Subcutaneous abdominal adipose tissue (tissue), 5 donors: ENCODE data around the gene BAG3.
A peak's percentile ranks its signal among the peaks of the same experiment; 100 is the strongest.

ENCODE experiments used
- H3K27ac ChIP-seq: one replicate; pipeline ENCODE4 v1.7.0; 2013; ENCODE audit warnings: low read depth, mild to moderate bottlenecking, inconsistent platforms, low read length, moderate library complexity
- H3K27me3 ChIP-seq, 5 donors: one replicate each; pipeline ENCODE4 v1.7.0; 2013; ENCODE audit warnings: low read length in 5 of 5, inconsistent platforms in 1 of 5; ENCODE audit not compliant: control insufficient read depth in 5 of 5, insufficient read depth in 4 of 5
- H3K36me3 ChIP-seq, 5 donors: one replicate each; pipeline ENCODE4 v1.7.0; 2013; ENCODE audit warnings: low read length in 5 of 5; ENCODE audit not compliant: control insufficient read depth in 5 of 5, insufficient read depth in 5 of 5
- H3K4me1 ChIP-seq, 5 donors: one replicate each; pipeline ENCODE4 v1.7.0; 2013; ENCODE audit warnings: low read length in 5 of 5, mild to moderate bottlenecking in 3 of 5, moderate library complexity in 1 of 5; ENCODE audit not compliant: control insufficient read depth in 5 of 5, insufficient read depth in 5 of 5
- H3K4me3 ChIP-seq, 5 donors: one replicate each; pipeline ENCODE4 v1.7.0; 2013; ENCODE audit warnings: low read length in 5 of 5, low read depth in 1 of 5
- H3K9ac ChIP-seq, 5 donors: one replicate each; pipeline ENCODE4 v1.7.0; 2013; ENCODE audit warnings: low read length in 5 of 5, mild to moderate bottlenecking in 4 of 5, moderate library complexity in 3 of 5
- H3K9me3 ChIP-seq, 5 donors: one replicate each; pipeline ENCODE4 v1.7.0; 2013; ENCODE audit warnings: low read length in 5 of 5; ENCODE audit not compliant: control insufficient read depth in 5 of 5
- donor health status: healthy.
- donor health status: healthy.
- donor health status: healthy.
- donor health status: healthy.
- donor health status: healthy.

Gene BAG3

DNA sequence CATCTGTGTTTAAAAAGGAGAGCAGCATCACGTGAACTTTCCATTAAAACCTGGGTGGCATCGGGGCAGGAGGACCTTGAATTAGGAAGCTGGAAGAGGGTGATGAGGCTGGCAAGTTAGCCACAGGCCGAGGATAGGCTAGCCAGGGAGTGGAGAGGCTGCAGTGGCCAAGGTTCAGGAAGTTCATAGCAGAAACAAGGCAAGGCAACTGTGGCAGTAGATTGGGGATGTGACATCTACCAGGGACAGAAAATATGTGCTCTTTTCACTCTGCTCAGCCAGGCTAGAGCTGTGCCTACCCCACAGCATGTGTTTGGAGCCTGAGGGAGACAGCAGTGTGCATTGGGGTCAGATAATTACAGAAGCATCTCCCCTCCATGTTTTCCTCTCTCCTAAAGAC is 72.4 kb downstream of the BAG3 start:
- Histone ChIP-seq H3K4me1 (peaks cover 4 to 28% (median 27%) of the 10 kb centered on the region in 5 donors), H3K36me3 (no peaks in the 10 kb centered on the region), H3K27ac (no peak overlapping the region), H3K9me3 (no peaks in the 10 kb centered on the region), H3K27me3 (no peaks in the 10 kb centered on the region), H3K9ac (no peak overlapping the region), H3K4me3 (no peak overlapping the region)

DNA sequence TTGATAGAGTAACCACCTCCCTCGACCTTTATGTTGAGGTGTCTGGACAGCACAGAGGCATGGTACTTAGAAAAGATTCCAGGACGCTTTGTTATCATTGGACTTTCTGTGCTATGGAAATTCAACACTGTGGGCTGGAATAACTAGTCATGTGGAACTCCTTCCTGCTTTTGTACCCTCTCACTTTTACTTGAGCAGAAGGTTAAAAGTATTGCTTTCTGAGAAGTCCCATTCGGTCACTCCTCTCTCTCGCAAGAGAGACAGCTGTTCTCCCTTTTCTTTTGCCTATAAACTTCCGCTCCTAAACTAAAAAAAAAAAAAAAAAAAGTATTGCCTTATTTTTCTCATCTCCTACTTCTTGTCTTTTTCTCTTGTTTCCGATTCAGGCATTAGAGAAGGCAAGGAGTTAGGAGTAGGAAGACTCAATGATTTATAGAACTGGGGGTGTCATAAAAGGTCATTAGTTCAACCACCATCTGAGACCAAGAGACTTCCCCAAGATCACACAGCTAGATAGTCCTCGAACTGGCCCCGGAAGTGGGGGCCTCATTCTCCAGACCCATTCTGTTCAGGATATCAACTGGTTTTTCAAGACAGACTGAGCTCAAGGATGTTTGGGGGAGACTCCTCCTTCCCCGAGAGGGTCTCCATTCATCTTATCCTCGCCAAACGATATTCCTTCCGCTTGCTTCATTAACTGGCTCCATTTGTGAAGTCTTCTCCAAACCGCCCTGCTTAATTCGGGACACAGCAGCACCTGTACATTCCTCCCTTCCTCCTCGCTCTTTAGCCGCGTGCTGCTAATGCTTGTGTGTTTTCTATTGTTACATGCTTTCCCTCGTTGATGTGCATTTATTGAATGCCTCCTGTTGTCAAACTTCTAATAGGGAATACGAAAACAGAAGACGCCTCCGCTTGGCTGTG is 73.7 kb downstream of the BAG3 start:
- Histone ChIP-seq H3K9ac (peak overlapping the region; percentile 81 to 93 (median 84)), H3K27me3 (no peaks in the 10 kb centered on the region), H3K9me3 (no peaks in the 10 kb centered on the region), H3K4me1 (peaks cover 4 to 28% (median 27%) of the 10 kb centered on the region in 5 donors), H3K27ac (peak overlapping the region; percentile 81), H3K36me3 (no peaks in the 10 kb centered on the region), H3K4me3 (peak overlapping the region; percentile 65 to 84 (median 81))

DNA sequence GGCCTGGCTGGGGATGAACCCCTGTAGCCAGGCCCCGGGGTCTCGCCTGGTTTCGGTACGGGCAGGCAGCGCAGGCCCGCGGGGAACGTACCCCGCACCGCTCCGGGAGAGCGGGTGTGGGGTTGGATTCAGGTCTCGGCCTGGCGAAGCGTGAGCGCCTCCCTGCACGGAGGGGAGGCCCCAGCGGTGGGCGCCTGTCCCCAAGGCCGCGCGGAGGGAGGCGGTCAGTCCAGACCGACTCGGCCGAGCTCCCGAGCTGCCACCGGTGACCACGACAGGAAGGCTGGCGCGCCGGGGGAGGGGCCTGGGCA is 74.3 kb downstream of the BAG3 start:
- H3K4me1 ChIP-seq = peaks cover 4 to 28% (median 27%) of the 10 kb centered on the region in 5 donors
- peak overlapping the region; percentile 81 for H3K27ac ChIP-seq
- no peaks in the 10 kb centered on the region for H3K9me3 ChIP-seq
- H3K27me3 ChIP-seq = no peaks in the 10 kb centered on the region
- H3K36me3 ChIP-seq = no peaks in the 10 kb centered on the region
- peak overlapping the region; percentile 65 to 84 (median 81) for H3K4me3 ChIP-seq
- peak overlapping the region; percentile 81 to 93 (median 84) for H3K9ac ChIP-seq

DNA sequence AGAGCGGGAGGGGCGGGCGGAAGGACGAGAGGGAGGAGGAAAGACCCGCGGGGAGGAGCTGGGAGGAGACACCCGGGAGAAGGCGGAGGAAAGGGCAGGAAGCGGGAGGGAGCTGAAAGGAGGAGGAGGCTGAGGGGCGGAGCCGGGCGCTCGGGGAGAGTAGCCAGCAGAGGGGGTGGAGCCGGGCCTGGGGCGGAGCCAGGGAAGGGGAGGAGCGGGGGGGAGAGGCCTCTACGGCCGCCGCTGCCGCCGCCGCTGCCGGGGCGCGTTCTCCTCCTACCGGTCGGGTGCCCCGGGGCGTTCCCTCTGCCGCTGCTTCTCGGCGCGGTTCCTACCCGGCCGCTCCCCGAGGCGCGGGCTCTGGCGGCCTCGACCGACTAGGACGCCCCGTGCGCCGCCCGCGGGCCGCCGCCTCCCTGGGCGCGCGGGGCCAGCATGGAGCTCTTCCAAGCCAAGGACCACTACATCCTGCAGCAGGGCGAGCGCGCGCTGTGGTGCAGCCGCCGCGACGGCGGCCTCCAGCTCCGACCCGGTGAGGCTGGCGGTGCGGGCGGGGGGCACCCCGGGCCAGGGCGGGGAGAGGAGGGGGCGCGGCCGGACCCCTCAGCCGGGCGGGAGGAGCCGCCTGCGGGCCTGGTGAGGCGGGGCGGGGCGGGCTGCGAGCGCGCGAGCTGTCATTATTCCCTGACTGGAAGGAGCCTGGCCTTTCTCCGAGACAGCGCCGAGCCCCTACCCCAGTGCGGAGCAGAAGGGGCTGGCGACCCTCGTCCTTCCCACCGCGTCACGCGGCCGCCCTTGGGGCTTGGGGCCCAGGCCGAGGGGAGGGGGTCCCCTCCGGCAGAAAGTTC is 74.9 kb downstream of the BAG3 start, which contains the start of gene INPP5F:
TSS of gene INPP5F (plus strand) at position 223 of the 848 bp plus-strand sequence. CDS start at position 436, 213 bp downstream.
- peak within 1 kb of the TSS; percentile 84 to 94 (median 89) for H3K9ac ChIP-seq
- no peaks in the 10 kb centered on the region for H3K27me3 ChIP-seq
- peaks cover 4 to 28% (median 27%) of the 10 kb centered on the region in 5 donors for H3K4me1 ChIP-seq
- no peaks in the 10 kb centered on the region for H3K36me3 ChIP-seq
- H3K9me3 ChIP-seq = no peaks in the 10 kb centered on the region
- peak within 1 kb of the TSS; percentile 81 for H3K27ac ChIP-seq
- H3K4me3 ChIP-seq = peak within 1 kb of the TSS; percentile 73 to 84 (median 82)

DNA sequence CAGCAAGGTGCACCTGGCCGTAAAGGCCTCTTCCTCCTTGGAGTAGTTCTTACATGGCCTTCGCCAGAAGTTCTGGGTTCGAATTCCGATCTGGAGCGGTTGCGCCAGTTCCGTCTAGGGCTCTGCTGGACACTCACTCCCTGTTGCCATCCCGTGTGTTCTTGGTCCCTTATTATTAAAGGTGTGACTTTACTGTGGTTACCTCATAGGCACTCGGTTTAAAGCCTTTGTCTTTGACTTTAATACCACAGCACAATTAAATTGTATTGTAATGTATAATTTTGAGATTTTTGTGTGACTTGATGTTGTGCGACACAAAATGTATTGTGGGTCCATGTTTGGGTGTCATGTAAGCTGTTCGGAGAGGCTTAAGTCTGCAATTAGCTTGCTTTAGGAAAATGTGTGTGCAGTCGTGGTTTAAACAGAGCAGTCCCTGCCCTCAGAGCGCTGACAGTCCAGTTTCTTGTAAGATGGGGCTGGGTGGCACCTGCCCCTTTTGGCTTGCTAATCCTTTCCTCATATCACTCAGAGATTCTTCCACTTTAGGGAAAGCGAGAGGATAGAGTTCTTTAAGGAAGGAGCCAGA is 75.6 kb downstream of the BAG3 start:
- H3K27me3 ChIP-seq = no peaks in the 10 kb centered on the region
- no peaks in the 10 kb centered on the region for H3K9me3 ChIP-seq
- H3K36me3 ChIP-seq = no peaks in the 10 kb centered on the region
- peak overlapping the region; percentile 64 to 84 (median 78) for H3K4me3 ChIP-seq
- peak overlapping the region; percentile 69 to 94 (median 79) for H3K9ac ChIP-seq
- peaks cover 4 to 28% (median 27%) of the 10 kb centered on the region in 5 donors for H3K4me1 ChIP-seq
- peak overlapping the region; percentile 63 for H3K27ac ChIP-seq
